Measurements from ENCODE around the gene STXBP5.

GRCh38 chr6:147389463-147389862 lies 185.2 kb downstream of the STXBP5 start:
- TF ChIP-seq CTCF (IDR thresholded peaks at IDR 0.05) (no peak), NRF1 (IDR thresholded peaks at IDR 0.05; ENCODE audit: low read depth, low read length) (no peak), FOXM1 (IDR thresholded peaks at IDR 0.05; ENCODE audit: low read depth) (no peak), SMC3 (IDR thresholded peaks at IDR 0.05; ENCODE audit: low read depth, low read length) (no peak), USF1 (IDR thresholded peaks at IDR 0.05; ENCODE audit: borderline replicate concordance, low read depth) (no peak), GATA2 (CRISPR knock-in tag; IDR thresholded peaks at IDR 0.05) (no peak), TAF1 (IDR thresholded peaks at IDR 0.05; ENCODE audit: borderline replicate concordance, low read depth, low read length) (no peak), MXI1 (IDR thresholded peaks at IDR 0.05; ENCODE audit: low read depth, low read length) (no peak)

Data from SK-N-SH (cell line).